Measurements from ENCODE around the gene SLC7A10. TPM values are rescaled to one million over a fixed set of nuclear protein-coding genes. Genes with fewer than 3 reads are reported as not detected.

The SLC7A10 gene
- total RNA-seq, 3 donors from 2014 or later = 6.9 to 8.8 TPM; not detected in 1

DNA sequence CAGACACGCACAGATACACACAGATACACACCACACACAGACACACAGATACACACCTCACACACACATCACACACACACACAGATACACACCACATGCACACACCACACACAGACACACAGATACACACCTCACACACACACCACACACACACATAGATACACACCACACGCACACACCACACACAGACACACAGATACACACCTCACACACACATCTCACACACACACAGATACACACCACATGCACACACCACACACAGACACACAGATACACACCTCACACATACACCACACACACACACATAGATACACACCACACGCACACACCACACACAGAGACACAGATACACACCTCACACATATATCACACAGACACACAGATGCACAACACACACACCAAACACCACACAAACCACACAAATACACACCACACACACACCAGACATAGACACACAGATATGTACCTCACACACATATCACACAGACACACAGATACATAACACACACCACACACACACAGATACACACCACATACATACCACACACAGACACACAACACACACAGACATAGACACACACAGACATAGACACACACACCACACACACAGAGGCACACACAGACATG is 24.2 kb upstream of the SLC7A10 start:
- TF ChIP-seq, protein P1, sequence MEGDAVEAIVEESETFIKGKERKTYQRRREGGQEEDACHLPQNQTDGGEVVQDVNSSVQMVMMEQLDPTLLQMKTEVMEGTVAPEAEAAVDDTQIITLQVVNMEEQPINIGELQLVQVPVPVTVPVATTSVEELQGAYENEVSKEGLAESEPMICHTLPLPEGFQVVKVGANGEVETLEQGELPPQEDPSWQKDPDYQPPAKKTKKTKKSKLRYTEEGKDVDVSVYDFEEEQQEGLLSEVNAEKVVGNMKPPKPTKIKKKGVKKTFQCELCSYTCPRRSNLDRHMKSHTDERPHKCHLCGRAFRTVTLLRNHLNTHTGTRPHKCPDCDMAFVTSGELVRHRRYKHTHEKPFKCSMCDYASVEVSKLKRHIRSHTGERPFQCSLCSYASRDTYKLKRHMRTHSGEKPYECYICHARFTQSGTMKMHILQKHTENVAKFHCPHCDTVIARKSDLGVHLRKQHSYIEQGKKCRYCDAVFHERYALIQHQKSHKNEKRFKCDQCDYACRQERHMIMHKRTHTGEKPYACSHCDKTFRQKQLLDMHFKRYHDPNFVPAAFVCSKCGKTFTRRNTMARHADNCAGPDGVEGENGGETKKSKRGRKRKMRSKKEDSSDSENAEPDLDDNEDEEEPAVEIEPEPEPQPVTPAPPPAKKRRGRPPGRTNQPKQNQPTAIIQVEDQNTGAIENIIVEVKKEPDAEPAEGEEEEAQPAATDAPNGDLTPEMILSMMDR (IDR thresholded peaks at IDR 0.05) = no peak
- no peak for TF ChIP-seq POLR2A (IDR thresholded peaks at IDR 0.05)
- intact Hi-C loops (cut with DNase I; ENCODE audit: low total_unique reads) = no loop called here
- Histone ChIP-seq H3K27me3 (no peaks in the 10 kb centered on the region), H3K4me3 (no peak overlapping the region), H3K4me1 (no peaks in the 10 kb centered on the region), H3K9me3 (peaks cover 0 to 10% of the 10 kb centered on the region in 2 donors), H3K36me3 (no peaks in the 10 kb centered on the region), H3K27ac (no peak overlapping the region)
- no peak for DNase-seq (ENCODE audit: low spot score in 2 of 2)

DNA sequence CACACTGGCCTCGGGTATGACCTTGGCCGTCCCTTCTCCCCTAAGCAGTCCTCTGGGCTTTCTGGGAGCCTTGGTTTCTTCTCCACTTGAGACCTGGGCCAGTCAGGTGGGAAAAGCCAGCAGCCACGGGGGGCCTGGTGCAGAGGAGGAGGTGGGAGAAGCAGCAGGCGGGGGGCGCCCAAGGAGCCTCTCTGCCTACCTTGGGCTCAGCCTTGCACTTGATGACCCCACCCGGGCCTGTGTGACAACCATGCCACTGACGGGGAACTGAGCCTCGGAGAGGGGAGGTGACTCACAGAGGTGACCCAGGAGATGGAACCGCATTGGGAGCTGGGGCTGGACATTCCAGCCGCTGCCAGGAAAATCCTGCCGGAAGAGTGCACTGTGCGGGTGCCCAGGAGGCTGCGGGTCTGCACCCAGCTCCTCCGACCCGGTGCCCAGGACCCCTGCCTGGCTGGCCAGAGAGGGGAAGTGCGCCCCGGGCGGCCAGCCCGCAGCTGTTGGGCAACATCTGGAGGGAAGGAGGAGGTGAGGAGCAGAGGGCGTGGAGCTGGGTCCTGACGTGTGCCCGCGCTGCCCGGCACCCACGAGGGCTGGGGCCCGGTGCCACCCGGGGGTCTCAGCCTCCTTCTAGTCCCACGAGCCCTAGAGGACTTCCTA is 23.4 kb upstream of the SLC7A10 start:
- Histone ChIP-seq H3K27ac (no peak overlapping the region), H3K9me3 (peaks cover 0 to 10% of the 10 kb centered on the region in 2 donors), H3K27me3 (no peaks in the 10 kb centered on the region), H3K36me3 (no peaks in the 10 kb centered on the region), H3K4me3 (no peak overlapping the region), H3K4me1 (no peaks in the 10 kb centered on the region)
- no peak for DNase-seq (ENCODE audit: low spot score in 2 of 2)
- intact Hi-C loops (cut with DNase I; ENCODE audit: low total_unique reads) = no loop called here
- TF ChIP-seq POLR2A (IDR thresholded peaks at IDR 0.05) (no peak), POLR2AphosphoS5 (IDR thresholded peaks at IDR 0.05) (no peak)
- TF ChIP-seq, protein P1 (IDR thresholded peaks at IDR 0.05) = no peak

DNA sequence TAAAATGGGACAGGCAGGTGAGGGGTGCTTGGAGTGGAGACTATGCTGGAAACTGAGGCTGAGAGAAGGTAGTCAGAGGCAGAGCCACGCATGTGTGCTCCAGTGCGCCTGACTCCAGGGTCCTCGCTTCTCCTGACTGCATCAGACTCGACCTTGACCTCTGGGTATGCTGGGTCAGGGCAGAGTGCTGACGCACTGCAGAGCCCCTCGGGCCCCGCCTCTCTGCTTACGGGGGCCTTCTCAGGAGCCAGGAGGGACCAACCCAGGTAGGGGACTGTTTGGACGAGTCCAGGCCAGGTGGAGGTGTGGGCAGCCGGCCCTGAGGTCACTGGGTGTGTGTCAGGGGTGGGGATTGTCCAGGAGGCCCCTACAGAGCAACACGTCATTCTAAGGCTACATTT is 22.9 kb upstream of the SLC7A10 start:
- H3K9me3 ChIP-seq = peaks cover 0 to 10% of the 10 kb centered on the region in 2 donors
- H3K36me3 ChIP-seq = no peaks in the 10 kb centered on the region
- no peaks in the 10 kb centered on the region for H3K27me3 ChIP-seq
- H3K4me3 ChIP-seq = no peak overlapping the region
- TF ChIP-seq POLR2A (IDR thresholded peaks at IDR 0.05) (no peak), POLR2AphosphoS5 (IDR thresholded peaks at IDR 0.05) (no peak)
- TF ChIP-seq, protein P1 (IDR thresholded peaks at IDR 0.05) = no peak
- no peaks in the 10 kb centered on the region for H3K4me1 ChIP-seq
- no peak overlapping the region for H3K27ac ChIP-seq
- DNase-seq (ENCODE audit: low spot score in 2 of 2) = no peak
- intact Hi-C loops (cut with DNase I; ENCODE audit: low total_unique reads) = no loop called here

DNA sequence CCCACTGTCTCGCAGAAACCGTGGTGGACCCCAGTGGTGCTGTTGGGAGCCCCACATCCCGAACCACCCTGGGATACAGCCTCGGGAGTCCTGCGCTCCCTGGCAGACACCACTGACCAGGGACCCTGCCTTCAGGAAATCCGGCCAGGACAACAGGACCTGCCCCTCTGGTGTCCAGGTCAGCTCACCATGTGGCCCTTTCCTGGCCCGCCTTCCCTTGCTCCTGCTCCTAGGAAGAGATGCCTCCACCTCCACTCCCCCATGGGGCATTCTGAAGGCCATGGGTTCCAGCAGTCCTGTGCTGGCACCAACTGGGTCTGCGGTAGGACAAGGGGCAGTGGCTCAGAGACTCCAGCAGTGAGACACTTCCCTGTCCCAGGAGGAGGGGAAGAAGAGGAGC is 22.5 kb upstream of the SLC7A10 start:
- no peak overlapping the region for H3K4me3 ChIP-seq
- TF ChIP-seq POLR2A (IDR thresholded peaks at IDR 0.05) = no peak
- TF ChIP-seq, protein P1 (IDR thresholded peaks at IDR 0.05) = no peak
- TF ChIP-seq POLR2AphosphoS5 (IDR thresholded peaks at IDR 0.05) = no peak

DNA sequence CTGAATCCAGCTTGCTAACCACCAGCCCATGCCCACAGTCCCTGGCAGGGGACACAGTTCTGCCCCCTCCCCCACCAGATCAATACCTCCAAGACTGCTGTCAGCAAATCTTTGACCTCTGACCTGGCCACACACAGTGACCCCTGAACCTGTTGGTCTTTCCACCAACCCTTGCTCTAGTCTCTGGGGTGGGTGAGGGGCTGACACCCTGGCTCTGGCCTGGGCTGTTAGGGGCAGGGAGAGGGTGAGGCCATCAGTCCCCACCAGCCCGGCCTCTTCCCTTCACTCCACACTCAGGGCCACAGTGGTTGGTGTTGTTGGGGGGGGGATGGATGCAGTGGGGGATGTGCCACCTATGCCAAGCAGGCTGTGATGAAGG is 21.8 kb upstream of the SLC7A10 start:
- intact Hi-C loops (cut with DNase I; ENCODE audit: low total_unique reads) = no loop called here
- Histone ChIP-seq H3K36me3 (no peaks in the 10 kb centered on the region), H3K27me3 (no peaks in the 10 kb centered on the region), H3K27ac (no peak overlapping the region), H3K4me3 (no peak overlapping the region), H3K9me3 (peaks cover 0 to 10% of the 10 kb centered on the region in 2 donors), H3K4me1 (no peaks in the 10 kb centered on the region)
- TF ChIP-seq POLR2AphosphoS5 (IDR thresholded peaks at IDR 0.05) (no peak), POLR2A (IDR thresholded peaks at IDR 0.05) (no peak)
- TF ChIP-seq, protein P1 (IDR thresholded peaks at IDR 0.05) = no peak
- no peak for DNase-seq (ENCODE audit: low spot score in 2 of 2)

More for the DNA sequence above, 22.5 kb upstream of the SLC7A10 start:
- intact Hi-C loops (cut with DNase I; ENCODE audit: low total_unique reads) = no loop called here
- DNase-seq (ENCODE audit: low spot score in 2 of 2) = no peak
- Histone ChIP-seq H3K9me3 (peaks cover 0 to 10% of the 10 kb centered on the region in 2 donors), H3K27me3 (no peaks in the 10 kb centered on the region), H3K4me1 (no peaks in the 10 kb centered on the region), H3K36me3 (no peaks in the 10 kb centered on the region), H3K27ac (no peak overlapping the region)

Data from breast epithelium (tissue), 4 donors.